ENCODE data around the gene FBN1. TPM values are rescaled to one million over a fixed set of nuclear protein-coding genes. Genes with fewer than 3 reads are reported as not detected.

Gene FBN1
- polyA plus RNA-seq, 1 experiment: 565 TPM

- TF ChIP-seq CTCF (IDR thresholded peaks at IDR 0.05; ENCODE audit: insufficient read depth, low read depth, low read length): no peak
- ChIA-PET POLR2A (interaction anchor here (0.6 kb wide), 1 partner anchor 91 kb away, joined by 3 read pairs; no protein-coding TSS in a partner anchor), CTCF (interaction anchor here (1.8 kb wide), 1 partner anchor 40 kb away, joined by 3 read pairs; no protein-coding TSS in a partner anchor)
- H3K27me3 ChIP-seq (ENCODE audit: control insufficient read depth, insufficient read depth, low read length): no peaks in the 10 kb centered on the region
- H3K4me3 ChIP-seq (ENCODE audit: low read depth, low read length): no peak overlapping the region
- DNase-seq (ENCODE audit: low read depth): no peak
- H3K36me3 ChIP-seq (ENCODE audit: control insufficient read depth, insufficient read depth, low read length): no peaks in the 10 kb centered on the region
Observed at GRCh38 chr15:48392356-48392755, 253.2 kb downstream of the FBN1 start.

- no peak for TF ChIP-seq CTCF (IDR thresholded peaks at IDR 0.05; ENCODE audit: insufficient read depth, low read depth, low read length)
- ChIA-PET POLR2A (no interaction called here), CTCF (interaction anchor here (1.8 kb wide), 1 partner anchor 39 kb away, joined by 3 read pairs; no protein-coding TSS in a partner anchor)
- Histone ChIP-seq H3K36me3 (ENCODE audit: control insufficient read depth, insufficient read depth, low read length) (no peaks in the 10 kb centered on the region), H3K4me3 (ENCODE audit: low read depth, low read length) (no peak overlapping the region), H3K27me3 (ENCODE audit: control insufficient read depth, insufficient read depth, low read length) (no peaks in the 10 kb centered on the region)
- DNase-seq (ENCODE audit: low read depth): no peak
Observed at GRCh38 chr15:48391950-48392349, 253.6 kb downstream of the FBN1 start.

- no peak for DNase-seq (ENCODE audit: low read depth)
- TF ChIP-seq CTCF (IDR thresholded peaks at IDR 0.05; ENCODE audit: insufficient read depth, low read depth, low read length): no peak
Observed at GRCh38 chr15:48389691-48390143, 255.8 kb downstream of the FBN1 start.

GRCh38 chr15:48388910-48389309 is 256.6 kb downstream of the FBN1 start:
- Histone ChIP-seq H3K36me3 (ENCODE audit: control insufficient read depth, insufficient read depth, low read length) (no peaks in the 10 kb centered on the region), H3K27me3 (ENCODE audit: control insufficient read depth, insufficient read depth, low read length) (no peaks in the 10 kb centered on the region), H3K4me3 (ENCODE audit: low read depth, low read length) (no peak overlapping the region)
- CTCF ChIA-PET: interaction anchor here (0.6 to 0.7 kb wide), 2 partner anchors 119 to 305 kb away, joined by 3 read pairs; no protein-coding TSS in a partner anchor
- TF ChIP-seq CTCF (IDR thresholded peaks at IDR 0.05; ENCODE audit: insufficient read depth, low read depth, low read length): no peak
- POLR2A ChIA-PET: no interaction called here
- DNase-seq (ENCODE audit: low read depth): no peak

More at GRCh38 chr15:48389691-48390143, 255.8 kb downstream of the FBN1 start:
- ChIA-PET POLR2A (no interaction called here), CTCF (interaction anchor here (0.6 kb wide), 1 partner anchor 119 kb away, joined by 3 read pairs; no protein-coding TSS in a partner anchor)
- no peaks in the 10 kb centered on the region for H3K27me3 ChIP-seq (ENCODE audit: control insufficient read depth, insufficient read depth, low read length)
- H3K4me3 ChIP-seq (ENCODE audit: low read depth, low read length): no peak overlapping the region
- no peaks in the 10 kb centered on the region for H3K36me3 ChIP-seq (ENCODE audit: control insufficient read depth, insufficient read depth, low read length)

GRCh38 chr15:48388016-48388851 is 257.3 kb downstream of the FBN1 start:
- DNase-seq (ENCODE audit: low read depth): no peak
- ChIA-PET POLR2A (no interaction called here), CTCF (interaction anchor here (0.7 kb wide), 1 partner anchor 305 kb away, joined by 3 read pairs; no protein-coding TSS in a partner anchor)
- Histone ChIP-seq H3K4me3 (ENCODE audit: low read depth, low read length) (no peak overlapping the region), H3K27me3 (ENCODE audit: control insufficient read depth, insufficient read depth, low read length) (no peaks in the 10 kb centered on the region), H3K36me3 (ENCODE audit: control insufficient read depth, insufficient read depth, low read length) (no peaks in the 10 kb centered on the region)
- no peak for TF ChIP-seq CTCF (IDR thresholded peaks at IDR 0.05; ENCODE audit: insufficient read depth, low read depth, low read length)
